Measurements from ENCODE around the gene MBP. TPM values are rescaled to one million over a fixed set of nuclear protein-coding genes. Genes with fewer than 3 reads are reported as not detected.
"Not testable (repeated sequence)": the region's sequence is repeated elsewhere in the genome, so short reads cannot be mapped to it uniquely, and the experiment has no call there.

MBP gene
- total RNA-seq, 1 donor from 2014 or later = 2,463 TPM

GRCh38 chr18:76979906-76980305, 152.7 kb downstream of the MBP start:
- DNase-seq (ENCODE audit: low spot score) (no peak), ATAC-seq (peak; percentile 8)
- intact Hi-C loops (cut with DNase I) = no loop called here

- DNase-seq (ENCODE audit: low spot score) = no peak
- ATAC-seq = peak; percentile 13
- intact Hi-C loops (cut with DNase I) = no loop called here
These were observed 153.4 kb downstream of the MBP start for GRCh38 chr18:76979111-76979751.

GRCh38 chr18:76978616-76979015, 154.0 kb downstream of the MBP start:
- ATAC-seq (no peak), DNase-seq (ENCODE audit: low spot score) (no peak)
- intact Hi-C loops (cut with DNase I) = no loop called here

- DNase-seq (ENCODE audit: low spot score) (no peak), ATAC-seq (no peak)
- intact Hi-C loops (cut with DNase I) = no loop called here
These were observed 154.8 kb downstream of the MBP start for GRCh38 chr18:76977684-76978232.

GRCh38 chr18:76977108-76977621, 155.4 kb downstream of the MBP start:
- intact Hi-C loops (cut with DNase I) = no loop called here
- no peak for ATAC-seq
- DNase-seq (ENCODE audit: low spot score) = no peak

- intact Hi-C loops (cut with DNase I) = no loop called here
- ATAC-seq = no peak
- DNase-seq (ENCODE audit: low spot score) = no peak
These were observed 156.9 kb downstream of the MBP start for GRCh38 chr18:76975577-76976110.

- intact Hi-C loops (cut with DNase I) = no loop called here
- no peak for ATAC-seq
These were observed 158.2 kb downstream of the MBP start for GRCh38 chr18:76974386-76974785.

GRCh38 chr18:76973520-76974266, 158.9 kb downstream of the MBP start:
- ATAC-seq = no peak
- intact Hi-C loops (cut with DNase I) = no loop called here

More at GRCh38 chr18:76974386-76974785, 158.2 kb downstream of the MBP start:
- DNase-seq (ENCODE audit: low spot score) = no peak

GRCh38 chr18:76972846-76973519, 159.6 kb downstream of the MBP start:
- no peak for DNase-seq (ENCODE audit: low spot score)
- no peak for ATAC-seq
- intact Hi-C loops (cut with DNase I) = no loop called here

More at GRCh38 chr18:76973520-76974266, 158.9 kb downstream of the MBP start:
- DNase-seq (ENCODE audit: low spot score) = no peak

- DNase-seq (ENCODE audit: low spot score) (no peak), ATAC-seq (no peak)
- intact Hi-C loops (cut with DNase I) = no loop called here
These were observed 160.3 kb downstream of the MBP start for GRCh38 chr18:76972241-76972640.

- no peak for ATAC-seq
- intact Hi-C loops (cut with DNase I) = no loop called here
- DNase-seq (ENCODE audit: low spot score) = no peak
These were observed 161.6 kb downstream of the MBP start for GRCh38 chr18:76970770-76971559.

- DNase-seq (ENCODE audit: low spot score) (no peak), ATAC-seq (no peak)
- intact Hi-C loops (cut with DNase I) = no loop called here
These were observed 164.7 kb downstream of the MBP start for GRCh38 chr18:76967721-76968472.

- intact Hi-C loops (cut with DNase I); DNase-seq (ENCODE audit: low spot score); ATAC-seq: not testable (repeated sequence)
These were observed 165.3 kb downstream of the MBP start for GRCh38 chr18:76967299-76967698.

GRCh38 chr18:76965555-76966151, 166.9 kb downstream of the MBP start:
- DNase-seq (ENCODE audit: low spot score); ATAC-seq; intact Hi-C loops (cut with DNase I): not testable (repeated sequence)

GRCh38 chr18:76963936-76964335, 168.6 kb downstream of the MBP start:
- intact Hi-C loops (cut with DNase I) = no loop called here
- ATAC-seq (no peak), DNase-seq (ENCODE audit: low spot score) (no peak)

- DNase-seq (ENCODE audit: low spot score) (no peak), ATAC-seq (no peak)
- intact Hi-C loops (cut with DNase I) = no loop called here
These were observed 169.7 kb downstream of the MBP start for GRCh38 chr18:76962851-76963250.

- ATAC-seq (no peak), DNase-seq (ENCODE audit: low spot score) (no peak)
- intact Hi-C loops (cut with DNase I) = no loop called here
These were observed 172.0 kb downstream of the MBP start for GRCh38 chr18:76960528-76961035.
